Stomach (tissue), 4 donors: ENCODE data around the gene SIX5.

Source experiments
- CTCF ChIP-seq, 7 experiments: fragments of 450-650 bp in 4 of 7; fragments of 200-600 bp in 3 of 7; sonication (generic) in 3 of 7; IDR thresholded peaks; one replicate each; pipeline ENCODE4 v1.5.1; 2016 to 2019; ENCODE audit warnings: antibody characterized with exemption in 7 of 7, control low read depth in 2 of 7, mild to moderate bottlenecking in 1 of 7
- POLR2AphosphoS5 ChIP-seq, 3 donors: sonication (generic); formaldehyde crosslinking; IDR thresholded peaks; one replicate each; pipeline ENCODE4 v1.6.1; 2016; ENCODE audit warnings: antibody characterized with exemption in 3 of 3

GRCh38 chr19:45761714-45762113, 7.3 kb downstream of the SIX5 start:
- TF ChIP-seq POLR2AphosphoS5 (IDR thresholded peaks at IDR 0.05), result no peak
- TF ChIP-seq CTCF (IDR thresholded peaks at IDR 0.05), result no peak
